HG02610 (cell line): ENCODE data around the gene PARD6G.
"Not testable (repeated sequence)": the region's sequence is repeated elsewhere in the genome, so short reads cannot be mapped to it uniquely, and the experiment has no call there.

Source experiments
- ATAC-seq: cut with Tn5 transposase; IDR thresholded peaks from one replicate; pipeline ENCODE4 v1.9.1; 2021; ENCODE audit warnings: mild to moderate bottlenecking, moderate library complexity; ENCODE audit not compliant: unreplicated experiment

Gene PARD6G

DNA sequence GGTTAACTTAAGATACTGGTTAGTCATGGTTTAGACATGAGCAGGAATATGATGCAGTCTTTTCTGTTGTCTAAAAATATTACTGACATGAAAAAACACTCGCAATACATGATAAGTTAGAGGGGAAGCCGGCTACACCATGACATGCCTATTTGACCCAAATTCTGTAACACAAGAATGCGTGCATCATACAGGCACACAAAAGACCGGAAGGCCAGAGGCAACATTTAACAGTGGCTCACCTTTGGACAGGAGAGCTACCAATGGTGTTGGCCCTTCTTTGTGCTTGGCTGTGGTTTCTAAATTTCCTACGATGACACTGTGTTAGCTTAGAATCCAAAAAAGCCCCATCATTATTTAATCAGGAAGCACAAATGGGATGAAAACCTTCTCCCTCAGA is 4.1 kb downstream of the PARD6G start:
- no peak for ATAC-seq

GRCh38 chr18:80241919-80242777 is 5.2 kb downstream of the PARD6G start:
- ATAC-seq = no peak

DNA sequence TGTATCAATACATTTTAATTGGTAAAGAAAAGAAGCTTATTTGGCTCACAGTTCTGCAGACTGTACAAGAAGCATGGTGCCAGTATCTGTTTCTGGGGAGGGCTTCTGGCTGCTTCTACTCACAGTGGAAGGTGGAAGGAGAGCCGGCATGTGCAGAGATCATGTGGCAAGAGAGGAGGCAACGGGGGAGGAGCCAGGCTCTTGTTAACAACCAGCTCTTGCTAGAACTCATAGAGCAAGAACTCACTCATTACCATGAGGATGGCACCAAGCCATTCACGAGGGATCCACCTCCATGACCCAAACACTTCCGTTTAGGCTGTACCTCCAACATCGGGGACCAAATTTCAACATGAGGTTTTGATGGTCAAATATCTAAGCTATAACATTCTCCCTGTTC is 7.5 kb downstream of the PARD6G start:
- no peak for ATAC-seq

GRCh38 chr18:80238651-80239260 is 8.6 kb downstream of the PARD6G start:
- ATAC-seq = no peak

- not testable (repeated sequence) for ATAC-seq
These were observed 9.8 kb downstream of the PARD6G start for GRCh38 chr18:80237519-80237918.

DNA sequence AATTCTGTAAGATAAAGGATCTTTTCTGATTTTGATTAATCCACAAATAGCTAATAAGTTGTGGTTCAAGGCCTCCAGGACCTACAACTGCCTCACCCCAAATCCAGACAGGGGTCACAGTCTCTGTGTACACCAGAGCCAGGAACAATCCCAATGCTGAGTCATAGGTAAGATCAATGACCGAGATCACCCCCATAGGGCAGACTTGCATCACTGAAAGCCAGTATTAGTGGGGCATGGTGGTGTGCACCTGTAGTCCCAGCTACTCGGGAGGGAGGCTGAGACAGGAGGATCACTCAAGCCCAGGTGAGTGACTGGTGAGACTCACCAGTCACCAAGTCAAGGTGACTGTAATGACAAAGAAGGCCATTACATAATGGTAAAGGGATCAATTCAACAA is 12.9 kb downstream of the PARD6G start:
- no peak for ATAC-seq

GRCh38 chr18:80233899-80234298 is 13.4 kb downstream of the PARD6G start:
- no peak for ATAC-seq

- ATAC-seq = no peak
These were observed 14.0 kb downstream of the PARD6G start for GRCh38 chr18:80233201-80233835.

DNA sequence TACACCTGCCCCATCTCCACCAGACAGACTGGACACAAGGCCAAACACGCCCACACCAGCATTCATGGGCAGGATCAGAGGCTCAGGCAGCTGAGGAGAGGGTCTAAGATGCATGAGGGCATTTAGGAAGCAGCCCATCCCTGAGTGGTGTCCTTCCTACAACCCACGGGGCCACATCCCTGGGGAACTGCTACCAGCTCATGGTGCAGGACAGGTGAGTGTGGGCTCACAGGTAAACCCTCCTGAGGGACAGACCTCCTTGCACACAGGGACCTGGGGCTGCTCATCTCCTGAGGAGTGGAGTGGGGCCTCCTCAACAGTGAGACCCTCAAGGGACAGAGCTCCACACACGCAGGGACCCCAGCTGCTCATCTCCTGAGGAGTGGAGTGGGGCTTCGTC is 14.6 kb downstream of the PARD6G start:
- ATAC-seq = no peak

- ATAC-seq = no peak
These were observed 15.3 kb downstream of the PARD6G start for GRCh38 chr18:80232030-80232429.

- ATAC-seq = no peak
These were observed 15.7 kb downstream of the PARD6G start for GRCh38 chr18:80231616-80232015.

DNA sequence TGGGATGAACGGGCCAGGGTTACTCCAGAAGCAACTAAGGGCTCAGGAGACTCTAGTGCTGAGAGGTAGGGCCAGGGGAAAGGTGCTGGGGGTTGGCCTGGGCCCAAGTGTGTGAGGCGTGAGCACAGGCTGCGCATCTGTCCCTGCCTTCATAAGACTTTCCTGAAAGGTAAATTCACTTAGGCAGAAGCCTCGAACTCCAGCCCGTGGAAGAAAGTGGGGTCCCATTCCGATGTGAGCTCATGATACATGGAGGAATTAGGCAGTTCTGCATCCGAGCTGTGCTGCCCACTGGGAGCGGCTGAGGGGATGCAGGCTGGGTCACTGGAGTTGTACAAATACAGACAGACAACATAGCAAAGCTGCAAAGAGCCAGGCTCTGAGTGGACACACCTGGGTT is 16.2 kb downstream of the PARD6G start:
- ATAC-seq = no peak

- no peak for ATAC-seq
These were observed 17.3 kb downstream of the PARD6G start for GRCh38 chr18:80229766-80230745.

- ATAC-seq = no peak
These were observed 18.0 kb downstream of the PARD6G start for GRCh38 chr18:80229363-80229762.

DNA sequence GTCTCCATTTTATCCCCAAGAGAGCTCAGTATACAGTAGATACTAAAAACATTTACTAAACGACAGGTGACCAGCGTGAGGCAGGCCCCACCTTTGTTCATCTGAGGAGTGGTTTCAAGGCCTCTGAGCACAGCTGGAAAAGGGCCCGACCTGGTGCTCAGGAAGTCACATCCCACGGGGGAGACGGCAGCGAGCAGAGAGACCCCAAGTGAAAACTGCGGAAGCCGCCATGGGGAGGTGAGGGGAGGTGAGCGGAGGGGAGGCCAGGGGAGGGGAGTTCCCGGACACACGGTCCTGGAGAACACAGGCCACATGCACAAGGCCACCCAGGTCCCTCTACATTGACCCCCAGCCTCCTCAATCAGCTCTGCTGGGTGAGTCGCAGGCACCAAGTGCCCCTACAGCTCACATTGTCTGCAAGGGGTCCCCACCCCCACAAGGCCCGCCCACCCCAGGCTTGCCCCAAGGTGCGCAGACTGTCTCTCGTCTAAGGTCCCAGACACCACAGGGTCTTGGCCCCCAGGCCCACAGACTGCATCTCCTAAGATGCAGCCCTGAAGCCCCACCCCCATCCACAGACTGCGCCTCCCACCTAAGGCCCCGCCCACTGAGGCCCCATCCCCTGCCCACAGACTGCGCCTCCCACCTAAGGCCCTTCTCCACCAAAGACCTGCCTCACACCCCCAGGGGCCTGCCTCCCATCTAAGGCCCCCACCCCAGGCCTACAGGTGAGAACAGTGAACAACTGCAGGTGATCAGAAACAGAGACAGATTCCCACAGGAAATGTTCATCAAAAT is 19.1 kb downstream of the PARD6G start:
- no peak for ATAC-seq

DNA sequence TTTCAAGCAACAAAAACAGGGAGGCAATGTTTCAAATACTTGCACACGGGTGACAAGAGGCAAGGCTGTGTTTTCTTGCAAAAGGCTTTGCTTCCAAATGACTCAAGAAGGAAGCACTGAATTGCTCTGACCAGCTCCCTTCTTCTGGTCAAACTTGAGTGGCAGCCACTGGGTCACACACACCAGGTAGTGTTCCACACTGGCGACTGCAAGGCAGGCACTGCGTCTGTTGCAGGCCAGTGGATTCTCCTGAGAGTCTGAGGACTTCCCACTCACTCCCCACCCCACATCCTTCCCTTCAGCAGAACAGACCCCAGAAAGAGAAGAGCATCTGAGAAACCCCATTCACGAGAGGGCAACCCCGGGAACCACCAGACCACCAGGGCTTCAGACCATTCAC is 19.8 kb downstream of the PARD6G start:
- no peak for ATAC-seq

DNA sequence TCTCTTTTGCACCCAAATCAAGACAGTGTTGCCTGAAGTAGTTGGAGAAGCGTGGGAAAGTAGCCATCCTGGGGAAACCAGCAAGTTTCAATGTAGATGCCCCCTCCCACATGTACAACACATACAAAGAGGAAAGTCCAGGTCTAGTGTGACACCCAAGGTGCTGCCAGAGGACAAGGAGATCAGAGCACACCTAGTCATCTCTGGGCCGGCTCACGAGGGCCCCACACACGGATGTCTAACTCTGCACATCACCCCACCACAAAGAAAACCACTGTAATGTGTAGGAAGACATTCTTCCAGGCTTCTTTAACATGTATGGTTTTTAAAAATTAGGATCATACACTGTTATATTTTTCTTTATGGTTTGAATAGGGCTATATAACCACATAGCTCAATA is 21.6 kb downstream of the PARD6G start:
- no peak for ATAC-seq

- ATAC-seq = no peak
These were observed 23.6 kb downstream of the PARD6G start for GRCh38 chr18:80223581-80224148.

DNA sequence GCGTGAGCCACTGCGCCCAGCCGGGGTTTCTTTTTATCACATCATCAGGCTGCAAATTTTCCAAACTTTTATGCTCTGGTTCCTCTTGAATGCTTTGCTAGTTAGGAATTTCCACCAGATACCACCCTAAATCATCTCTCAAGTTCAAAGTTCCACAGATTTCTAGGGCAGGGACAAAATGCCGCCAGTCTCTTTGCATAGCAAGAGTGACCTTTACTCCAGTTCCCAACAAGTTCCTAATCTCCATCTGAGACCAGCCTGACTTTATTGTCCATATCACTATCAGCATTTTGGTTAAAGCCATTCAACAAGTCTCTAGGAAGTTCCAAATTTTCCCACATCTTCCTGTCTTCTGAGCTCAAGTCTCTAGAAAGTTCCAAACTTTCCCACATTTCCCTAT is 27.8 kb downstream of the PARD6G start:
- ATAC-seq = not testable (repeated sequence)
